HCEC 1CT (cell line): ENCODE results near the gene WDR93.
A peak's percentile ranks its signal among the peaks of the same experiment; 100 is the strongest.
"Not testable (repeated sequence)": the region's sequence is repeated elsewhere in the genome, so short reads cannot be mapped to it uniquely, and the experiment has no call there.

Source experiments
- DNase-seq: peaks from one replicate; pipeline ENCODE4 v3.0.0-alpha.2; 2017

Gene WDR93

DNA sequence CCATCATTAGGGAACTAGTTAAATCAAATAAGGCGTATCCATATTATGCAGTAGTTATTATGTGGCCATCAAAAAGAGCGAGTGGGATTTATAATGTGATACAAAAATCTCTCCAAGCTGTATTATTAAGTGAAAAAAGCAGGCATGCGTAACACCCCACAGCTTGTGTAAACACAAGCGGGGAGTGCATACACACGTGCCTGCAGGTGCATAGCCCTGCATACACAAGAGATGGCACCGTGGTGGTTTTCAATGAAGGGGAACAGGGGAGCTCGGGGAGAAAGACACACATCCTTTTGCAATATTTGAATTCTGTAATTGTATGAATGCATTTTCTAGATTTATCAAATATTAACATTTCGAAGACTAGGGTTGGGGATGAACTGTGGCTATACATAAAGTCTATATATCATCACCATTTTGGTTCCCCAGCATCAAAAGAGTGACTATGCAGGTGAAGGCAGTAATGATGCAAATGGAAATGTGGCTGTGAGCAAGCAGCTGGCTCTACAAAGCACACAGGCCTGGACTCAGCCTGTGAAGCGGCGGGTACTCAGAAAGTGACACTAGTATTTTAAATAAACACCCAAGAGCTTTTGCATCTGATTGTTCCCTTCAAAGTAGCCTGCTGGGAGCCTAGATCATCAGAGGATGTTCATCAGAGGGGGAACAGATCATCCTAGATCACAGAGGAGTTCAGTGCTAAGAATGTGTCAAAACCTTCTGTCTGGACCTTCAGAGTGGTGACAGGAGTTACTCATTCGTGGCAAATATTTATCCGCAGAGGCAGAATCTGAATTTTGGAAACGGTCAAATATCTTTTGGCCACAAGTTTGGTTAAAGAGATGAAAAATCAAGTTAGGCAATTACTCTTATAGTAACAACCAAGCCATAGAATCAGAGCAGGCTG lies 25.9 kb upstream of the WDR93 start:
- DNase-seq: no peak

DNA sequence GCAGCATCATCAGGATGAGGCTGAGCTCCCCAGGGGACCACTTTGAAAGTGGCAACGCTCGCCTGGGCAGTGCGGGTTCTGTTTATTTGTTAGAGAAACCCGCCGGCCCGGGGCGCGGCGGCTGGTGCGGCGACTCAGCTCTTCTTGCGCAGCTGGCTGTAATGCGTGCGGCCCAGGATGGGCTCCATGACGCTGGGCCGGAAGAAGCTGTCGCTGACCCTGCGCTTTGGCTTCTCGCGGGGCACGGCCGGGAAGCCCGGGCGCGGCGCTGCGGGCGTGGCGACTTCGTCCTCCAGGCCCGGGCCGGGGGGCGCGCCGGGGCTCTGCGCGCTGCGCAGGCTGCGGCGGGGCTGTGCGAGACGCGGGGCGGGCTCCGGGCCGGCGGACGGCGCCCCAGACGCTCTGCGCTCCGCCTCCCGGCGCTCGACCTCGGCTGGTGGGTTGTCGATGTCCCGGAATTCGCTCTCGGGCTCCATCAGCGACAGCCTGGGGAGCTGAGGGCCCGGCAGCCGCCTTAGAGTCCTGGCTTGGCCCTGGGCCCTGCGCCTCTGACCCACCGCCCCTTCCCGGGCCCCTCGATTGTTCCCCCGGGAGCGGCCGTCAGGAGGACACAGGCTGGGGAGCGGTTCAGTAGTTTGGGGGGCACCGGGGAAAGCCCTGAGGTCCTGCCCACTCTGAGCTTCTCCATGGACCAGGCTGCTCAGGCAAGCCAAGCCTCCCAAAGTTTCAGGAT lies 25.0 kb upstream of the WDR93 start:
- DNase-seq: peak; percentile 28

DNA sequence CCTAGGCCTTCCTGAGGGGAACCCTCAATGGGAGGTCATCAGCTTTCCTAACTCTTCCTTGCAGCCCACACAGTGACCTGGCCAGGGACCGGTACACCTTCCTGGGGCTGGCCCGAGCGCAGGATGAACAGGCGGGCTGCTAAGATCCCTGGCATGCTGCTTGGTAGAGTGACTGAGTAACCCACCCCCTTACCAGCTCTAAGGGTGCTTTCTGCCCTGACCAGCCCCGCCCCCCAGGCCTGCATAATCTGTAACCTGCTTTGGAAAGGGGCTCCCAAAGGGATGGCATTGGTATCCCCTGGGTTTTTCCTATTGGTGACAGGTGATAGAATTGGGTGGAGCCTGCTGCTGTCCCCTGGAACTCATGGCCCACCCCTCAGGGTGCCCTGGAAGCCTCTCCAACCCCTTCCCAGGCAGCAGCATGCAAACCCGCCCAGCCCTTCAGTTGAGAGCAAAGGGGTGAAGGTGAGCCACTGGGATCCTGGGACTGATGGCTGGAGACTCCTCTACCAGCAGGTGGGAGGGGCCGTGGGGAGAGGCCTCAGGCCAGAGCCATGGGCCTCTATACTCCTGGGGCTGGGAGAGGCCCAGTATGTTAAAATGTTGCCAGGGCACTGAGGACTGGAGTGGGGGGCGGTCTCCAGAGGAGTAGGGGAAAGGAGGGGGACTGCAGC lies 24.3 kb upstream of the WDR93 start:
- DNase-seq: no peak

DNA sequence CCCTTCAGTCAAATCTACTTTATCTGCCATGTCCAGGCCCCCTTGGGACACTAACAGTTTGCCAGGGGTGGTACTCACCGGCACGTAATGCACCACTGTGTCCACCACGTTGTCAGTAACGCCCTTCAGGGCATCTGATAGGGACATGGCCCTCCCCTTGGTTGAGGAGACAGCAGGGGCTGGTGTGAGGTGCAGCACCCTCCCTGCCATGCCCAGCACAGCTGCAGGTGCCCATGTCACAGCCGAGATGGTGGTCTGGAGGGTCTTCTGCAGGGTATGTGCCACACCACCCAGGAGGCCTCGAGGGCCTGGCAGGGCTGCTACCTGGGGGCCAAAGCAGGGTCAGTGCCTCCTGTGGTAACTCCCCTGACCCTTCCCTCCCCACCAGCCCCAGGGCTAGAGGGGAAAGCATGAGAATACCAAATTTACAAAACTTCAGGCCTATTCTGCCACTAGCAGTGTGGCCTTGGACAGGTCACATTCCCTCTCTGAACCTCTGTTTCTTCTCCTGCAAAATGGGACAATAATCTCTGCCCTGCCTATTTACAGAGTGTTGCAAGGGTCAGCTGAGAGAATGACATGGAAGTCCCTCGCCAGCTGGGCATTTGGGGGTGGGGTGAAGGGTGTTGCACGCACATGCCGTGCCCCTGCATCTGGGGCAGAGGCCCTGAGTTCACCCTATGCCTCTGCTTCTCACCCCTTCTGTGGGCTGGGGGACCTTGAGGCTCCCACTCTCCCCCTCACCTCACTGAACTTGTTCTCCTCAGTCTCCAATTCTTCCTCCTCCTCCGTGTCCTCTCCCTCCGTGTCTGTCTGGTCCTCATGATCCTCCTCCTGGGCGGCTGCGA lies 23.5 kb upstream of the WDR93 start:
- DNase-seq: no peak

DNA sequence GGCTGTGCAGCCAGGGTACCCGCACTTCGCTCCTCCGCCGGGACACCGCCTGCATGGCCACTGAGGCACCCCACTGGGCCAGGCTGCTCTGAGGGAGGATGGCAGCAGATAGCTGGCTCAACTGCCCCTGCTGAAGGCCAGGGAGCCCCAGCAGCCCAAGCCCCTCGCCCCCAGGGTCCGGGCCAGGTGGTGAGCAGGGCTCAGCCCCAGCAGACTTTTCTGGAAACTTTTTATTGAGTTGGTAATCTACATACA lies 23.0 kb upstream of the WDR93 start:
- DNase-seq: no peak

DNA sequence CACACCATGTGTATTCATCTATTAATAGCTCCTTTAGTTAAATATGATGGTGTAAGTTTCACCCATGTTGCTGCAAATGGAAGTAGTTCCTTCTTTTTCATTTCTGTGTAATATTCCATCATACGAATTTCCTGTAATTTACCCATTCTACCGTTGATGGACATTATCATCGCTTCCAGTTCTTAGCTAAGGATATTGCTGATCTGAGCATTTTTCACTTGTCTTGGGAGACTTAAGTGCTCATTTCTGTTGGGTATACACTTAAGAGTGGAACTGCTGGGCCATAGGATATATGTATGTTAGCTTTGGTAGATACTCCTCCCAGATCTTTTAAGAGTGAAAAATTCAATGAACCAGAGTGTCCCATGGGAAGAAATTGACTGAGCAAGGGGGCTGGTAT lies 22.4 kb upstream of the WDR93 start:
- DNase-seq: no peak

DNA sequence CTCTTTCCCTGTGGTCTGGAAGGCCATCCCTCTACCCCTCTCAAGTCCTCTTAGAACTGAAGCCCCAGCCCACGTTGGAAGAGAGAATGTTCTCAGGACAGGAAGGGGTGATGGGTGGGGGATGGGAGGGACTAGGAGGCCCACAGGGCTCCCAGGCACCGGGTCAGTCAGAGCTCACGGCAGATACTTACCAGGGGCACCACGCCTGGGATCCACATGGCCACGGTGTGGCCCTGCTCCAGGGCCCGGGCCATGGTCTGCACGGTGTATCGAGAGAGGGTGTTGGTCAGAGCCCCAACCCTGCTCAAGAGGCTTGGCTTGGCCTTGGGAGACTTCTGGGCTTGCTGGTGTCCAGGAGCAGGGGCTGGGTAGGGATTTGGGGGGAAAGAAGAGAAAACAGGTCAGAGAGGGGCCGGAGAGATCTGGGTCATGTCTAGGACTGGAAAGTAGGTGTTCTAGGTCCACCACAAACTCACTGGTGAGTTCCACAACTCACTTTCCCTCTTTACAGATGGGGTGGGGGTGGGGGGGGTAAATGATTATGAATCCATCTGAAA lies 21.2 kb upstream of the WDR93 start:
- no peak for DNase-seq

DNA sequence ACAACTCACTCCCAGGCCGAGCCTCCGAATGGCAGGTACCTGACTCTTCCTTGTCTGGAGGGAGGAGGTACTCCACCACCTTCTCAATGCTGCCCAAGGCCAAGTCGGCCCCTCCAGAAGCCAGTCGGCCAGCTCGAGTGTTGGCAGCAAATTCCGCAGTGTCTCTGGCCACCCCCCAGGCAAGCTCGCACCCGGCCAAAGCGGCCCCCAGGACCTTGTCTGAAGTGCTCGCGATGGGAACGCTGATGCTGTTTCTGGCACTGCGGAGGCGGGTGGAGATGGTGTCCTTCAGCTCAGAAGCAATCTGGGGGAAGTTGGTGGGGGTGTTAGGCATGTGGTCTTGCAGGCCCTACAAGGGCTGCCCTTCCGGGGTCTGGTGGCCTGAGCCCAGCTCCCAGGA lies 20.7 kb upstream of the WDR93 start:
- no peak for DNase-seq

DNA sequence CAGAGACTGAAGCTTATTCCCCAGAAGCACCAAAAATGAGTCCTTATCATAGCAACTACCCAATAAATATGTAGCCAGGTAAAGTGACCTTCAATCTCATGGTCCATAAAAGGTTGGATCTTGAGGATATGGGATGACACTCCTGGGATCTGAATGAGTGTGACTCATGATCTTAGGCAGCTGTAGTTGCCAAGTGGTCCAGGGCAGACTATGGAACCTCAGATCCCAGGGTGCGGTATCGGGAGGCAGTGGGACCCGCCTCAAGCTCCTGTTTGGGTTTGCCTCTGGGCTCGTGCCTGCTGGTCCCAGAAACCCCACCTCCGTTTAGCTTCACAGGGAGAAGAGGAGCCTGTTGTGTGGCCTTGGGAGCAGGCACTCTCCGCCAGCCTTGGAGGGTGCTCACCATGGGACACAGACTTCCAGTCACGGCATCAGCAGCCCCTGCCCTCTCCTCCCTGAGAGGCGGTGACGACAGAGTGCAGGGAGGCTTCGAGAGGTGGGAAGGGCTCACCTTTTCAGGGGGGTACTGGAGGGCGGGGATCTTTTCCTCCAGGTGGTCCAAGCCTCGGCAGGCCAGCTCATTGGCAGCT lies 19.5 kb upstream of the WDR93 start:
- no peak for DNase-seq

DNA sequence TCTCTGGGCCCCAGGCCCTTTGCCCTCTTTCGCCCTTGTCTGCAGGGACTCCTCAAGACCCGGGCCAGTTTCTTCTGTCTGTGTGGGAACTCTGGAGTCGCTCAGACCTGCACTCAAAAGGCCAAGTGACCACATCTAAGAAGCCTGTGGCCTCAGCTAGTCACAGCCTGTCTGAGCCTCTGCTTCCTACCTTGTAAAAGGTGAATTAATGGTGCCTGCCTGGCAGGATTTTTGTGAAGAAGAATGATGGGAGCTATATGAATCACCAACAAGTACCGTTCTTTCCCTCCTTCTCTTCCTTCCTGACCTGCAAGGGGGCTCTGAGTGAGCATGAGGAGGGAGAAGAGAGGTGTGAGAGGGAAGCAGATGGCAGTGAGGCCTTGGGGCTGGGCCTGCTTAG lies 18.9 kb upstream of the WDR93 start:
- DNase-seq: no peak

DNA sequence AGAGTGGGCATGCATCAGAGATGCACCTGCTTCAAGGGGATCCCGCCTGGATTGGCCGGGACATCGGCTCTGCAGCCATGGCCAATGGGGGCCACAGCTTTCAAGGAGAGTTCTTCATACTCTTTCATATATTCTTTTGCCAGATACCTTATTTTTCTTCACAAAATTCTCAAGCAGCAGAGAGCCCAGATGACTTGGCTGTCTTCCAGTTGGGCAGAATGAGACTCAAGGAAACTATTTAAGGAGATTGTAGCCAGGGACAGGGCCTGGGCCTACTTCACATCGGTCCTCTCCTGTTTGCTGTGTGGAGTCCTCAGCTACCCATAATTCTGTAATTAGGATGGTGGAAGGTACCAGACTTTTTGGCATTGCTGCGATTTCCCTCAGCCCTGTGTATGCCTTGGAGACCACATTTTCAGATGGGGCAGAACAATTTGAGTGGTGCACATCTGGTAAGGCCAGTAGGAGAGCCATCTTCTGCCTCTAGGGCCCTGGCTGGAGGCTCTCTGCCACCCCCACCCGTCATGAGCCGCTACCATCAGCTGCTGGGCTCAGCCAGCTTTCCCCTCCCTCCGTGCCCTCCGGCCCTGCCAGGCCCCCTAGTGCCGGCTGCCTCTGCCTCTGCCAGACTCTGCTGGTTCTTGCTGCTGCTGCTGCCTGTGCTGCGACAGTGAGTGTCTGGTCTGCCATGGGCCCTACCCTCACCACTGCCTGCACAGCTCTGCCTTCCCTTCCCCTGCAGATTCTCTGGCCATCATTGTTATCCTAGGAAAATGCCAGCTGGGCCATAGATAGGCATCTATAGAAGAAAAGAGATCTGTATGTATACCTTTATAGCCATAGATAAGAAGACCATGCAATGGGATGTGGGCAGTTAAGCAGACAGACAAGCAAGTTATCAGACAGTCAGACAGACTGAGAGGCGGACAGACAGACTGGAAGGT lies 18.1 kb upstream of the WDR93 start:
- no peak for DNase-seq

DNA sequence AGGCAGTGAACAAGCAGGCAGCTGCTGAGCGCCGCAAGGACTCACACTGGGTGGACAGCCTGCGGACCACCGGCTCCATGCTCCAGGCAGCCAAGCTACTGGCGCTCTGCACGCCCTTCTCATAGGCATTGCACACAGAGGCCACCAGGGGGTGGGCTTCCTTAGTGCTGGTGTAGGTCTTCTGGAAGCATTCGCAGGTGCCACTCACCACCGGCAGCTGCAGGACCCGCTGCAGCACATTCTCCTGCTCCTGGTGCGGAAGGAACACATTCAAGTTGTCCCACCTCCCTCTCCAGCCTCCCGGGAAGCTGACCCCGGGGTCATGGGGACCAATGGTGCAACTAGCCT lies 17.5 kb upstream of the WDR93 start:
- no peak for DNase-seq

DNA sequence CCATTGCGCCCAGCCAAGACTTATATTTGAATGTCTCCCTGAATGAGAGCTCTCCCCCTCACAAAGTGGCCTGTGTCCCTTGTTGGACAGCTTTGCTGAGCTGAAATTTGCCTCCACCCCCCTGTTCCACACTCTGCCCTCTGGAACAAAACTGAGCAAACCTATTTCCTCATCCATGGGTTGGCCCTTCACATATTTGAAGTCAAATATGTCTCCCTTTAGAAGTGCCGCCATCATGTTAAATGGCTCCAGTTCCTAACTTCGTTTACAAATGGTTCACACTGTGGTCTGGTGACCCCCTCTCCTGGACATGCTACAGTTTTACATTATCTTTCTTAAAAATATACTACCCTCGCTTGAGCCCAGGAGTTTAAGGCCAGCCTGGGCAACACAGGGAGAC lies 16.1 kb upstream of the WDR93 start:
- DNase-seq: no peak

DNA sequence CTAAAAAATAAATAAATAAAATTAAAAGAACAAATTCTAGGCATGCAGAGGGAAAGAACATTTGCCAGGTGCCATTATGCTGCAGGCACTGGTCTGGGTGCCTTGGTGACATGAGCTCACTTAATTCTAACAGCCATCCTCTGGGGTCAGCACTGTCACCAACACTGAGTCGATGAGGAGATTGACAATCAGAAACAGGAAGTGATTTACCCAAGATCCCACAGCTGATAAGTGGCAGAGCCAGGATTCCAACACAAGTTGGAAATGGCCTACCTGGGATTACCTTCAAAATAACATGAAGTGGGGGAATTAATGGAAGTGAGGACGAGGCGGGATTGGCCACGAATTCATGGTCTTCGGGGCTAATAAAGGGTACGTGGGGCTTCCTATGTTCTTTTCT lies 15.0 kb upstream of the WDR93 start:
- no peak for DNase-seq

DNA sequence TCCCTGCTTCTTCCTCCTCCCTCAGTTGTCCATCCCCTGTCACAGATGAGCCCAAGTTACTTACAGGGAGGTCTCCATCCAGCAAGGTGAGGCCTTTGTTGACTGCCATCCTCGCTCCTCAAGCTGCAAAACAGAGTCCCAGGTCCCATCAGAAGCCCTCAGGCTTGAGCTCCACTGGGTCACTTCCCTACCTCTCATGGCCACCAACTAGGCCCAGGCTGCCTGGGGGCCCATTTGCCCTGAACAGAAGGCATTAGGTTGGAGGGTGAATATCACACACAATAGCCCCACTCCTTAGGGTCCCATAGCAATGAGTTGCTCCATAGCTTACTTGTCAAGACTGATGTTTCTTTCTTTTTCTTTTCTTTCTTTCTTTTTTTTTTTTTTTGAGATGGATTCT lies 13.2 kb upstream of the WDR93 start:
- no peak for DNase-seq

DNA sequence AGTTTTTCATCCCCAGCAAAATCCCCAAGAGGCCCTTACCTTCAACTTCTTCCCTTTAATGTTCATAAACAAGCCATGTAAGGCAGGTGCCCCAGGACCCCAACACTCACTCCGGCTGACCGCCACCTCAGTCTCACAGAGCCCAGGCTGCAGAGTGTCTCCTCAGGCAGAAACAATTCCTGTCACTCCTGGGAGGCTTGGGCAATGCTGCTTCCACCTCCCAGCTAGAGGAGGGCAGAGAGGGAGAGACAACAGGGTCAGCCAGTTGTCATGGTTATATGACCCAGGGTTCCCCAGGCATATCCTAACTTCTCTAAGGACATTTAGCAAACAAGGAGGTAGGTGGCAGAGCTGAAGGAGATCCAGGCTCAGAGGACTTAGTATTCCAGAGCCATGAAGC lies 11.4 kb upstream of the WDR93 start, which contains the start of gene PLIN1:
Gene PLIN1, minus strand, starts transcription at position 156 of the 400 bp plus-strand sequence. CDS start 1,878 bp downstream, outside the sequence.
- DNase-seq: no peak

DNA sequence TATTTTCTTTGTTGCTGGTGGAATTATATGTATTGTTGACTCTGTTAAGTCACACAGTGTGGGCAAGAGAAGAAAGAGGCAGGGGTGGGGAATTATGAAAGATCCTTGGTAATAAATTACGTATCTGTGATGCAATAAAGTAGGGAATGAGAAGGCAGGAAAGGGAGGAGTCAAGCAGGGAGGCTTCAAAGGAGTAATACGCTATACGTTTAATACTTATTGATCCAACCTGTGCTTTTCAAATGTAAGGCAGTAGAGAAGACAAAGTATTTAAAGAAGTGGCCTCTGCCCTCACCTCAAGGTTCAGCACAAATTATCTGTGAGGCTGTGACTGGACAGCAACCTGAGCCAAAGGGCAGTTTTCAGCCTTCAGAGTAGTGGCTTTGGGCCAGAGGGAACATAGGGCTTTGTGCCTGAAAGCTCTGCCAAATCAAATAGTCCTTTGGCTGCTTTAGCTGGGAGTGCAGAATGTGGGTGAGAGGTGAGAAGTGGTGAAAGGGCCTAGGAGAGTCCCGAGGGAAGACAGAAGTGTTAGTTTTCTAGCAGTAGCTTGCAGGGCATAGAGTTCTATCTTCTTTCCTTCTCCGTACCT lies 10.2 kb upstream of the WDR93 start:
- DNase-seq: no peak

DNA sequence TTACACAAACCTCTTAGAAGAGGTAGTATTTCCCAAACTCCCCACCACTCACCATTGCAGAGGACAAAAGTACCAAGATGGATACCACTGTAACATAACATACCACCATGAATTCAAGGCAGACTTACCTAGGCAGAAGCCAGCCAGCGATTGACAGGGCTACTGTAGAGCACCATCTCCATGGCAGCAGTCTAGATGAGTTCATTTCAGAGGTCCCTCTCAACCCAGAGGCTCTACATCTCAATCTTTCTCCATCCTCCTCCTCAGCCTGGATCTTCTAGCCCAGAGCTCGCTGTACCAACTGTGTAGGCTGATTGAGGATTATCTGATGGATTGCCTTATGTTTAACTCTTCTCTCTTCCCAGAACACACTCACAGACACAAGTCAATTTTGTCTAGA lies 9.5 kb upstream of the WDR93 start:
- no peak for DNase-seq

DNA sequence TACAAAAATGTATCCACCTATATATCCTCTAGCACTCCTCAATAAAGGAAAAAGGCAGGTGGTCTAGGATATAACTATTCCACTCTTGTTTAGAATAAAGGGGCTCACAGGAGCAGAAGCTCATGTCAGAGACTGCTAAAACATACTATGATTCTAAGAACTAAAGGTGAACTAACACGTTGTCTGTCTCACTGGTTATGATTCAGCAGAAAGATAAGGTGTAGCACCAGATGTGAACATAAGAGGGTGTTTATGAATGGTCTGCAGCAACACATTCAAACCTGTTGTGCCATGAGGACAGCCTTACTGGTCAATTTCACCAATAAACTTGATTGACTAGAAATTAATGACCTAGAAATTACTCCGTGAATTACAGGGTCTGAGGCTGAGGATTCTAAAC lies 4.6 kb upstream of the WDR93 start:
- DNase-seq: no peak

DNA sequence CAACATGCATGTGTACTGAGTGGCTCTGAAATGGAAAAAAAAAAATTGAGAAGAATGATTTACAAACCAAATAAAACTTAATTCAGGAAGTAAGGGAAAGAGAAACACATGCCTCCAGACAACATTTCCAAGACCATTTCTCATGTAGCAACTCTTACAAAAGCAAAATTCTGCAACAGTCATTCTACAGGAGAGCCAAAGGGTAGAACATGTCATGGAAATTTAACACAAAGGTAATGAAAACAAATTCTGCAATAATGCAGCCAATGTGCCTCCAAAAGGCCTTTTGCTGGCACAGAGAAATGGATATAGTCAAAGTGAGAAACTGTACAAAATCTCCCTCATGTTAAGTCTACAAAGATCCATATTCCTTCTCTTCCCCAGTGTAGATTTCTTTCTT lies 4.1 kb upstream of the WDR93 start:
- DNase-seq: no peak

DNA sequence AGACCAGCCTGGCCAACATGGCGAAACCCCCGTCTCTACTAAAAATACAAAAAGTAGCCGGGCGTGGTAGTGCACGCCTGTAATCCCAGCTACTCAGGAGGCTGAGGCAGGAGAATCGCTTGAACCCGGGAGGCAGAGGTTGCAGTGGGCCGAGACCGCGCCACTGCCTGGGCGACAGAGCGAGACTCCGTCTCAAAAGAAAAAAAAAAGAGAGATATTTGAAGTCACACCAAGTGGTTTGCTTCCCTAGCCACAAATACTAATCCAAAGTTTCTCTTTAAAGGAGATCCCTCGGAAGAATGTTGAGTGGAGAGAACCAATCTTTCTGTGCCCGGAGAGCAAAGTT lies 708 bp upstream of the WDR93 start:
- not testable (repeated sequence) for DNase-seq
